ENCODE measurements around the gene KCNA5.

The KCNA5 gene

GRCh38 chr12:5044420-5045295 is 979 bp downstream of the KCNA5 start:
- DNase-seq (ENCODE audit: low read depth): no peak
- H3K36me3 ChIP-seq (ENCODE audit: control insufficient read depth, insufficient read depth, low read length, severe bottlenecking): no peaks in the 10 kb centered on the region
- H3K4me1 ChIP-seq (ENCODE audit: control insufficient read depth, insufficient read depth, low read length): peaks cover 4% of the 10 kb centered on the region
- H3K27me3 ChIP-seq (replicated peaks; ENCODE audit: control insufficient read depth, insufficient read depth, low read length): peaks cover 74% of the 10 kb centered on the region
- no peak overlapping the region for H3K9ac ChIP-seq (ENCODE audit: low read length)
- peaks cover 10% of the 10 kb centered on the region for H3K9me3 ChIP-seq (ENCODE audit: control insufficient read depth, low read length)
- no peak overlapping the region for H3K4me3 ChIP-seq (ENCODE audit: low read length)

GRCh38 chr12:5047094-5047493 is 3.4 kb downstream of the KCNA5 start:
- peaks cover 73% of the 10 kb centered on the region for H3K27me3 ChIP-seq (replicated peaks; ENCODE audit: control insufficient read depth, insufficient read depth, low read length)
- no peak for DNase-seq (ENCODE audit: low read depth)

GRCh38 chr12:5047729-5048128 is 4.0 kb downstream of the KCNA5 start:
- no peak for DNase-seq (ENCODE audit: low read depth)
- no peaks in the 10 kb centered on the region for H3K9me3 ChIP-seq (ENCODE audit: control insufficient read depth, low read length)
- no peak overlapping the region for H3K9ac ChIP-seq (ENCODE audit: low read length)
- H3K4me3 ChIP-seq (ENCODE audit: low read length): no peak overlapping the region
- H3K36me3 ChIP-seq (ENCODE audit: control insufficient read depth, insufficient read depth, low read length, severe bottlenecking): no peaks in the 10 kb centered on the region
- H3K27me3 ChIP-seq (replicated peaks; ENCODE audit: control insufficient read depth, insufficient read depth, low read length): peaks cover 73% of the 10 kb centered on the region
- H3K4me1 ChIP-seq (ENCODE audit: control insufficient read depth, insufficient read depth, low read length): peaks cover 4% of the 10 kb centered on the region

More at GRCh38 chr12:5047094-5047493, 3.4 kb downstream of the KCNA5 start:
- no peak overlapping the region for H3K9ac ChIP-seq (ENCODE audit: low read length)
- no peaks in the 10 kb centered on the region for H3K36me3 ChIP-seq (ENCODE audit: control insufficient read depth, insufficient read depth, low read length, severe bottlenecking)
- no peak overlapping the region for H3K4me3 ChIP-seq (ENCODE audit: low read length)
- H3K9me3 ChIP-seq (ENCODE audit: control insufficient read depth, low read length): no peaks in the 10 kb centered on the region
- H3K4me1 ChIP-seq (ENCODE audit: control insufficient read depth, insufficient read depth, low read length): peaks cover 4% of the 10 kb centered on the region

- Histone ChIP-seq H3K27me3 (replicated peaks; ENCODE audit: control insufficient read depth, insufficient read depth, low read length) (peaks cover 68% of the 10 kb centered on the region), H3K9ac (ENCODE audit: low read length) (no peak overlapping the region), H3K4me1 (ENCODE audit: control insufficient read depth, insufficient read depth, low read length) (peaks cover 4% of the 10 kb centered on the region), H3K36me3 (ENCODE audit: control insufficient read depth, insufficient read depth, low read length, severe bottlenecking) (no peaks in the 10 kb centered on the region), H3K4me3 (ENCODE audit: low read length) (no peak overlapping the region), H3K9me3 (ENCODE audit: control insufficient read depth, low read length) (no peaks in the 10 kb centered on the region)
- no peak for DNase-seq (ENCODE audit: low read depth)
Measured at GRCh38 chr12:5050542-5050941, 6.9 kb downstream of the KCNA5 start.

GRCh38 chr12:5051334-5051733 is 7.7 kb downstream of the KCNA5 start:
- Histone ChIP-seq H3K9me3 (ENCODE audit: control insufficient read depth, low read length) (no peaks in the 10 kb centered on the region), H3K4me3 (ENCODE audit: low read length) (no peak overlapping the region), H3K4me1 (ENCODE audit: control insufficient read depth, insufficient read depth, low read length) (peaks cover 4% of the 10 kb centered on the region), H3K9ac (ENCODE audit: low read length) (no peak overlapping the region), H3K36me3 (ENCODE audit: control insufficient read depth, insufficient read depth, low read length, severe bottlenecking) (no peaks in the 10 kb centered on the region), H3K27me3 (replicated peaks; ENCODE audit: control insufficient read depth, insufficient read depth, low read length) (peaks cover 62% of the 10 kb centered on the region)
- no peak for DNase-seq (ENCODE audit: low read depth)

GRCh38 chr12:5051913-5052312 is 8.2 kb downstream of the KCNA5 start:
- DNase-seq (ENCODE audit: low read depth): no peak
- peaks cover 60% of the 10 kb centered on the region for H3K27me3 ChIP-seq (replicated peaks; ENCODE audit: control insufficient read depth, insufficient read depth, low read length)
- H3K4me1 ChIP-seq (ENCODE audit: control insufficient read depth, insufficient read depth, low read length): peaks cover 4% of the 10 kb centered on the region
- H3K9ac ChIP-seq (ENCODE audit: low read length): no peak overlapping the region
- H3K36me3 ChIP-seq (ENCODE audit: control insufficient read depth, insufficient read depth, low read length, severe bottlenecking): no peaks in the 10 kb centered on the region
- no peak overlapping the region for H3K4me3 ChIP-seq (ENCODE audit: low read length)
- no peaks in the 10 kb centered on the region for H3K9me3 ChIP-seq (ENCODE audit: control insufficient read depth, low read length)

- no peak for DNase-seq (ENCODE audit: low read depth)
- H3K36me3 ChIP-seq (ENCODE audit: control insufficient read depth, insufficient read depth, low read length, severe bottlenecking): no peaks in the 10 kb centered on the region
- no peak overlapping the region for H3K4me3 ChIP-seq (ENCODE audit: low read length)
- H3K9me3 ChIP-seq (ENCODE audit: control insufficient read depth, low read length): no peaks in the 10 kb centered on the region
- H3K27me3 ChIP-seq (replicated peaks; ENCODE audit: control insufficient read depth, insufficient read depth, low read length): peaks cover 60% of the 10 kb centered on the region
- no peak overlapping the region for H3K9ac ChIP-seq (ENCODE audit: low read length)
- peaks cover under 1% of the 10 kb centered on the region for H3K4me1 ChIP-seq (ENCODE audit: control insufficient read depth, insufficient read depth, low read length)
Measured at GRCh38 chr12:5052348-5052747, 8.7 kb downstream of the KCNA5 start.

GRCh38 chr12:5059358-5059757 is 15.7 kb downstream of the KCNA5 start:
- no peak overlapping the region for H3K9ac ChIP-seq (ENCODE audit: low read length)
- no peak for DNase-seq (ENCODE audit: low read depth)
- H3K36me3 ChIP-seq (ENCODE audit: control insufficient read depth, insufficient read depth, low read length, severe bottlenecking): no peaks in the 10 kb centered on the region
- no peaks in the 10 kb centered on the region for H3K4me1 ChIP-seq (ENCODE audit: control insufficient read depth, insufficient read depth, low read length)
- H3K27me3 ChIP-seq (replicated peaks; ENCODE audit: control insufficient read depth, insufficient read depth, low read length): peaks cover 71% of the 10 kb centered on the region
- H3K9me3 ChIP-seq (ENCODE audit: control insufficient read depth, low read length): no peaks in the 10 kb centered on the region
- H3K4me3 ChIP-seq (ENCODE audit: low read length): no peak overlapping the region

GRCh38 chr12:5060958-5061357 is 17.3 kb downstream of the KCNA5 start:
- no peaks in the 10 kb centered on the region for H3K9me3 ChIP-seq (ENCODE audit: control insufficient read depth, low read length)
- peaks cover 81% of the 10 kb centered on the region for H3K27me3 ChIP-seq (replicated peaks; ENCODE audit: control insufficient read depth, insufficient read depth, low read length)
- DNase-seq (ENCODE audit: low read depth): no peak
- no peak overlapping the region for H3K4me3 ChIP-seq (ENCODE audit: low read length)
- no peaks in the 10 kb centered on the region for H3K4me1 ChIP-seq (ENCODE audit: control insufficient read depth, insufficient read depth, low read length)
- H3K9ac ChIP-seq (ENCODE audit: low read length): no peak overlapping the region
- H3K36me3 ChIP-seq (ENCODE audit: control insufficient read depth, insufficient read depth, low read length, severe bottlenecking): no peaks in the 10 kb centered on the region

GRCh38 chr12:5063149-5063548 is 19.5 kb downstream of the KCNA5 start:
- H3K27me3 ChIP-seq (replicated peaks; ENCODE audit: control insufficient read depth, insufficient read depth, low read length): peaks cover 71% of the 10 kb centered on the region
- no peaks in the 10 kb centered on the region for H3K4me1 ChIP-seq (ENCODE audit: control insufficient read depth, insufficient read depth, low read length)
- no peak overlapping the region for H3K9ac ChIP-seq (ENCODE audit: low read length)
- no peak for DNase-seq (ENCODE audit: low read depth)
- no peaks in the 10 kb centered on the region for H3K36me3 ChIP-seq (ENCODE audit: control insufficient read depth, insufficient read depth, low read length, severe bottlenecking)
- H3K4me3 ChIP-seq (ENCODE audit: low read length): no peak overlapping the region
- no peaks in the 10 kb centered on the region for H3K9me3 ChIP-seq (ENCODE audit: control insufficient read depth, low read length)

- peaks cover 66% of the 10 kb centered on the region for H3K27me3 ChIP-seq (replicated peaks; ENCODE audit: control insufficient read depth, insufficient read depth, low read length)
- H3K9ac ChIP-seq (ENCODE audit: low read length): no peak overlapping the region
- no peak overlapping the region for H3K4me3 ChIP-seq (ENCODE audit: low read length)
- DNase-seq (ENCODE audit: low read depth): peak; percentile 11
- no peaks in the 10 kb centered on the region for H3K4me1 ChIP-seq (ENCODE audit: control insufficient read depth, insufficient read depth, low read length)
- H3K36me3 ChIP-seq (ENCODE audit: control insufficient read depth, insufficient read depth, low read length, severe bottlenecking): no peaks in the 10 kb centered on the region
- no peaks in the 10 kb centered on the region for H3K9me3 ChIP-seq (ENCODE audit: control insufficient read depth, low read length)
Measured at GRCh38 chr12:5064913-5065490, 21.3 kb downstream of the KCNA5 start.
